Sigmoid colon (tissue), 7 donors: ENCODE measurements around the gene C16orf96. TPM values are rescaled to one million over a fixed set of nuclear protein-coding genes. Genes with fewer than 3 reads are reported as not detected.

ENCODE experiments used
- DNase-seq: peaks from one replicate; pipeline ENCODE4 v3.0.0-alpha.2; 2019
- H3K27ac ChIP-seq, 4 donors: fragments of 200-600 bp; sonication (generic); one replicate each; pipeline ENCODE4 v1.5.1; 2016 to 2019; ENCODE audit warnings: mild to moderate bottlenecking in 1 of 4
- H3K27me3 ChIP-seq, 3 donors: fragments of 200-600 bp; sonication (generic); one replicate each; pipeline ENCODE4 v1.5.1; 2019; ENCODE audit warnings: mild to moderate bottlenecking in 1 of 3
- H3K36me3 ChIP-seq, 4 donors: fragments of 200-600 bp; sonication (generic); one replicate each; pipeline ENCODE4 v1.5.1; 2016 to 2019
- H3K4me1 ChIP-seq, 4 donors: fragments of 200-600 bp; sonication (generic); one replicate each; pipeline ENCODE4 v1.5.1; 2017 to 2019
- H3K4me3 ChIP-seq, 4 donors: fragments of 200-600 bp; sonication (generic); one replicate each; pipeline ENCODE4 v1.5.1; 2017 to 2019; ENCODE audit warnings: mild to moderate bottlenecking in 2 of 4, moderate library complexity in 1 of 4
- H3K9me3 ChIP-seq, 4 donors: fragments of 200-600 bp in 3 of 4; sonication (generic) in 3 of 4; one replicate each; pipeline versions ENCODE4 v1.5.1 to v1.6.1; 2013 to 2019
- CTCF ChIP-seq, 4 experiments: fragments of 450-650 bp in 3 of 4; fragments of 200-600 bp in 1 of 4; IDR thresholded peaks; one replicate each; pipeline ENCODE4 v1.5.1; 2016 to 2019; ENCODE audit warnings: antibody characterized with exemption in 4 of 4, mild to moderate bottlenecking in 3 of 4, moderate library complexity in 2 of 4
- EP300 ChIP-seq, 4 donors: sonication (generic); formaldehyde crosslinking; IDR thresholded peaks; one replicate each; pipeline ENCODE4 v1.6.1; 2017; ENCODE audit warnings: antibody characterized with exemption in 4 of 4
- POLR2A ChIP-seq, 2 donors: fragments of 450-650 bp; IDR thresholded peaks; one replicate each; pipeline ENCODE4 v1.6.1; 2016; ENCODE audit warnings: antibody characterized with exemption in 2 of 2, mild to moderate bottlenecking in 2 of 2, moderate library complexity in 2 of 2
- POLR2AphosphoS5 ChIP-seq, 4 donors: sonication (generic); formaldehyde crosslinking; IDR thresholded peaks; one replicate each; pipeline ENCODE4 v1.6.1; 2017; ENCODE audit warnings: antibody characterized with exemption in 4 of 4
- WGBS, 2 donors: extraction: QIAGEN DNeasy Blood & Tissue Kit; methylation state at CpG; one replicate each; pipeline ENCODE4 v1.1.7; 2013; 5-methylcytosine and 5-hydroxymethylcytosine counted together
- intact Hi-C: fragments of 100-400 bp; cut with DNase I; formaldehyde crosslinking; loops from one replicate; pipeline ENCODE4 v1.15.1; 2023
- polyA plus RNA-seq, 3 donors: library from polyadenylated mRNA; stranded (reverse); fragments of 200-250 nt; gene quantifications; one replicate each; pipeline ENCODE4 v1.2.3, GENCODE V29; 2013
- total RNA-seq, 4 donors: library from RNA; depleted of rRNA; stranded (reverse); fragments of >200 nt; gene quantifications; one replicate each; pipeline ENCODE4 v1.1.0, GENCODE V29; 2016
- donor health status: healthy with polysubstance abuse.
- donor health status: Bipolar disorder and iron deficiency.
- donor health status: healthy.

Gene C16orf96
- total and polyA plus RNA-seq, 7 donors: under 0.01 to 0.16 (median 0.09) TPM; not detected in 4

GRCh38 chr16:4641306-4641687 is 85.2 kb downstream of the C16orf96 start:
- peaks cover 0 to 18% (median 8%) of the 10 kb centered on the region in 4 donors for H3K4me1 ChIP-seq
- WGBS, 2 donors: 76 to 96% methylated on average over 5 of the region's 5 CpGs

DNA sequence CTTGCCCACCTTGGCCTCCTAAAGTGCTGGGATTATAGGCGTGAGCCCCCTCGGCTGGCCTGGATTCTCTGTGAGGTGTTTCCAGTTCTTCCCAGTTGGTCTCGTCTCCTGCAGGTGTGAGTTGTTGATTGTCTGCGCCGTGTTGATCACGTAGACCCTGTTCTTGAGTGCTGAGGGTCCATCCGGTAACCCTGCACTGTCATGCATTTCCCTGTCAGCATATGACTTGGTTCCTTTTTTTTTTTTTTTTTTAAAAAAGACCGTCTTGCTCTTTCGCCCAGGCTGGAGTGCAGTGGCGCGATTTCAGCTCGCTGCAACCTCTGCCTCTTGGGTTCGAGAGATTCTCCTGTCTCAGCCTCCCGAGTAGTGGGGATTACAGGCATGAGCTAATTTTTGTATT is 85.8 kb downstream of the C16orf96 start:
- peaks cover 0 to 18% (median 8%) of the 10 kb centered on the region in 4 donors for H3K4me1 ChIP-seq
- no peaks in the 10 kb centered on the region for H3K9me3 ChIP-seq
- 71 to 91% methylated on average over 14 of the region's 14 CpGs for WGBS, 2 donors
- DNase-seq: no peak
- no peak overlapping the region for H3K27ac ChIP-seq
- TF ChIP-seq EP300 (IDR thresholded peaks at IDR 0.05): no peak
- no peak for TF ChIP-seq POLR2A (IDR thresholded peaks at IDR 0.05)
- TF ChIP-seq POLR2AphosphoS5 (IDR thresholded peaks at IDR 0.05): no peak
- no peak for TF ChIP-seq CTCF (IDR thresholded peaks at IDR 0.05)
- no peak overlapping the region for H3K4me3 ChIP-seq
- intact Hi-C loops: no loop called here
- no peaks in the 10 kb centered on the region for H3K27me3 ChIP-seq
- H3K36me3 ChIP-seq: peaks cover 0 to 23% (median 0%) of the 10 kb centered on the region in 4 donors

More at GRCh38 chr16:4641306-4641687, 85.2 kb downstream of the C16orf96 start:
- no peak for DNase-seq
- intact Hi-C loops: no loop called here
- no peak for TF ChIP-seq CTCF (IDR thresholded peaks at IDR 0.05)
- no peak for TF ChIP-seq POLR2AphosphoS5 (IDR thresholded peaks at IDR 0.05)
- TF ChIP-seq POLR2A (IDR thresholded peaks at IDR 0.05): no peak
- TF ChIP-seq EP300 (IDR thresholded peaks at IDR 0.05): no peak
- Histone ChIP-seq H3K36me3 (peaks cover 0 to 17% (median under 1%) of the 10 kb centered on the region in 4 donors), H3K27ac (no peak overlapping the region), H3K4me3 (no peak overlapping the region), H3K27me3 (no peaks in the 10 kb centered on the region), H3K9me3 (no peaks in the 10 kb centered on the region)

- H3K36me3 ChIP-seq: peaks cover 0 to 37% (median 11%) of the 10 kb centered on the region in 4 donors
- no peak for DNase-seq
- H3K4me1 ChIP-seq: no peaks in the 10 kb centered on the region
- no peaks in the 10 kb centered on the region for H3K27me3 ChIP-seq
- 87 to 94% methylated on average over 22 of the region's 22 CpGs for WGBS, 2 donors
- no peaks in the 10 kb centered on the region for H3K9me3 ChIP-seq
- intact Hi-C loops: no loop called here
- H3K27ac ChIP-seq: no peak overlapping the region
- H3K4me3 ChIP-seq: no peak overlapping the region
- TF ChIP-seq CTCF (IDR thresholded peaks at IDR 0.05) (no peak), POLR2AphosphoS5 (IDR thresholded peaks at IDR 0.05) (no peak), POLR2A (IDR thresholded peaks at IDR 0.05) (no peak), EP300 (IDR thresholded peaks at IDR 0.05) (no peak)
Observed at GRCh38 chr16:4646773-4647643, 90.9 kb downstream of the C16orf96 start.

DNA sequence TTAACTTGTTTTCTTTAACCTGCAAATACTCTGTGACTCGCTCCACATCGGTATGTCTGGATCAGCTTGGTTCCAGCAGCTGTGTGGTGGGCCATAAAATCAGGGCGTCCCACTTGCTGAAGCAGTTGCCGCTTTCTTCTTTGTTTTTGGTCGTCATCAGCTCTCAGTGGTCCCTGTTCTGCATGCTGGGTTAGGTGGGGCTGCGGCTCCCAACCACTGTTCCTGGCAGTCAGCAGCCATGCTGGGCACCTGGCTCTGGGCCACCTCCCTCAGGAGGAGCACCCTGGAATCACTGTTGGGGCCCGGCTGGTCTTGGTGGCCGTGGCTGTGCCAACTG is 91.5 kb downstream of the C16orf96 start:
- Histone ChIP-seq H3K27me3 (no peaks in the 10 kb centered on the region), H3K4me1 (no peaks in the 10 kb centered on the region), H3K36me3 (peaks cover 3 to 43% (median 17%) of the 10 kb centered on the region in 4 donors), H3K27ac (no peak overlapping the region), H3K4me3 (no peak overlapping the region), H3K9me3 (no peaks in the 10 kb centered on the region)
- intact Hi-C loops: no loop called here
- 95 to 97% methylated on average over 8 of the region's 8 CpGs for WGBS, 2 donors
- TF ChIP-seq CTCF (IDR thresholded peaks at IDR 0.05) (no peak), POLR2A (IDR thresholded peaks at IDR 0.05) (no peak), POLR2AphosphoS5 (IDR thresholded peaks at IDR 0.05) (no peak), EP300 (IDR thresholded peaks at IDR 0.05) (no peak)
- no peak for DNase-seq
